Loucy (cell line): ENCODE results near the gene C10orf62.
"Not testable (repeated sequence)": the region's sequence is repeated elsewhere in the genome, so short reads cannot be mapped to it uniquely, and the experiment has no call there.

ENCODE experiments used
- H2AFZ ChIP-seq: fragments of 200-600 bp; sonication (generic); 2 replicates; pipeline ENCODE4 v1.6.0; 2016; ENCODE audit warnings: antibody characterized with exemption, mild to moderate bottlenecking, low read length, moderate library complexity
- H3F3A ChIP-seq: fragments of 200-600 bp; 2 replicates; pipeline ENCODE4 v1.6.0; 2016; ENCODE audit warnings: antibody characterized with exemption, low read depth, mild to moderate bottlenecking
- H3K27me3 ChIP-seq: fragments of 200-600 bp; sonication (generic); 2 replicates; pipeline ENCODE4 v1.6.1; 2014; ENCODE audit warnings: low read length, mild to moderate bottlenecking; ENCODE audit not compliant: insufficient read depth, poor library complexity, severe bottlenecking
- H3K36me3 ChIP-seq: fragments of 200-600 bp; sonication (generic); 2 replicates; pipeline ENCODE4 v1.6.1; 2016; ENCODE audit warnings: low read length; ENCODE audit not compliant: insufficient read depth
- H3K4me1 ChIP-seq: fragments of 200-600 bp; sonication (generic); 2 replicates; pipeline ENCODE4 v1.5.1; 2014; ENCODE audit warnings: low read length, mild to moderate bottlenecking; ENCODE audit not compliant: insufficient read depth, poor library complexity, severe bottlenecking
- H3K4me2 ChIP-seq: fragments of 200-600 bp; sonication (generic); 2 replicates; pipeline ENCODE4 v1.6.0; 2014; ENCODE audit warnings: antibody characterized with exemption, low read length, low read depth, mild to moderate bottlenecking; ENCODE audit not compliant: poor library complexity, severe bottlenecking
- H3K4me3 ChIP-seq: fragments of 200-600 bp; sonication (generic); 2 replicates; pipeline ENCODE4 v1.5.1; 2014; ENCODE audit warnings: low read length, mild to moderate bottlenecking, mixed read lengths; ENCODE audit not compliant: poor library complexity, severe bottlenecking
- H3K79me2 ChIP-seq: fragments of 200-600 bp; sonication (generic); 2 replicates; pipeline ENCODE4 v1.6.1; 2014; ENCODE audit warnings: low read length; ENCODE audit not compliant: insufficient read depth
- H3K9ac ChIP-seq: fragments of 200-600 bp; sonication (generic); 2 replicates; pipeline ENCODE4 v1.6.0; 2014; ENCODE audit warnings: mild to moderate bottlenecking, low read depth, low read length, moderate library complexity; ENCODE audit not compliant: poor library complexity, severe bottlenecking
- H3K9me2 ChIP-seq: fragments of 200-600 bp; sonication (generic); replicated peaks from 2 replicates; pipeline ENCODE4 v1.6.1; 2016; ENCODE audit warnings: low read depth, low read length, mixed read lengths
- H3K9me3 ChIP-seq: fragments of 200-600 bp; sonication (generic); 2 replicates; pipeline ENCODE4 v1.6.1; 2014; ENCODE audit warnings: mild to moderate bottlenecking, antibody characterized with exemption, low read length, low read depth; ENCODE audit not compliant: insufficient read depth
- H4K20me1 ChIP-seq: fragments of 200-600 bp; sonication (generic); 2 replicates; pipeline ENCODE4 v1.6.0; 2014; ENCODE audit warnings: antibody characterized with exemption, low read length, mild to moderate bottlenecking; ENCODE audit not compliant: insufficient read depth, poor library complexity, severe bottlenecking
- EZH2phosphoT487 ChIP-seq: fragments of 200-600 bp; IDR thresholded peaks from 2 replicates; pipeline ENCODE4 v1.6.1; 2018; ENCODE audit warnings: antibody characterized with exemption, mild to moderate bottlenecking, moderate library complexity, borderline replicate concordance
- TF ChIP-seq, protein P1 (sequence below): fragments of 200-600 bp; sonication (generic); conservative IDR thresholded peaks from 2 replicates; pipeline ENCODE4 v1.5.1; 2014; ENCODE audit warnings: mild to moderate bottlenecking, antibody characterized with exemption, low read length

Gene C10orf62

DNA sequence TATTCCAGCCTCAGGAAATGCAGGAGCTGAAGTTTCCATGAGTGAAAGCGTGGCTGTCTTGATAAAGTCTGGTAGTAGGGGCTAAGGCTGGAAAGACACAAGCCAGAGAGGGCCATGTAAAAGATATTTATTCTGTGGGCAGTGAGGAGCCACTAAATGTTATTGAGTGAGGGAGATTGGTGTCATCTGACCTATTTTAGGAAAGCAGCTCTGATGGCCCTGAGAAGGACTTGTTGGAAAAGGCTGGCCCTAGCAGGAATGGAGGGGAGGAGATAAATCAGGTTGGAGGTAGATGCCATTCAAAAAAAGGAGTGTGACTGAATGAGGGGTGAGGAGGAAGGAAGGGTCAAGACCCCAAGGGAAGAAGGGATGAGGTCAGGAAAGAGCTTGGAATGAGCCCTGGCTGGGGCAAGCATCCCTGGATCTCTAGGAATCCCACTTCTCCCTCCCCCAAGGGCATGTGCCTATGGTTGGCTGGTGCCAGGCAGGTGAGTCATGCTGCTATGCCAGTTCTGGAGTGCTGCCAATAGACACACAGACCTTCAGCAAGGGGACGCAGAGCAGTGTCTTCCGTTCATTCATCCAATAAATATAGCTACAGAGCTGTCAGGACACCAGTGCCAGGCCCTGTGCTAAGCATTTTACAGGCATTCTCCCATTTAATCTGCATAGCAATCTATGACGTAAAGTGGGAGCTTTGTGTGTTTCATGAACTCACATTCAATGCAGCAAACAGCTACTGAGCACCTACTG, 15.0 kb upstream of the C10orf62 start:
- Histone ChIP-seq H3K9me3 (no peaks in the 10 kb centered on the region), H3K79me2 (no peaks in the 10 kb centered on the region), H3K27me3 (no peaks in the 10 kb centered on the region), H3K9me2 (no peaks in the 10 kb centered on the region), H3K4me1 (no peaks in the 10 kb centered on the region), H2AFZ (no peak overlapping the region), H3K4me2 (no peak overlapping the region), H3K36me3 (no peaks in the 10 kb centered on the region), H4K20me1 (no peaks in the 10 kb centered on the region), H3K4me3 (no peak overlapping the region), H3K9ac (no peak overlapping the region), H3F3A (no peaks in the 10 kb centered on the region)
- TF ChIP-seq, protein P1, sequence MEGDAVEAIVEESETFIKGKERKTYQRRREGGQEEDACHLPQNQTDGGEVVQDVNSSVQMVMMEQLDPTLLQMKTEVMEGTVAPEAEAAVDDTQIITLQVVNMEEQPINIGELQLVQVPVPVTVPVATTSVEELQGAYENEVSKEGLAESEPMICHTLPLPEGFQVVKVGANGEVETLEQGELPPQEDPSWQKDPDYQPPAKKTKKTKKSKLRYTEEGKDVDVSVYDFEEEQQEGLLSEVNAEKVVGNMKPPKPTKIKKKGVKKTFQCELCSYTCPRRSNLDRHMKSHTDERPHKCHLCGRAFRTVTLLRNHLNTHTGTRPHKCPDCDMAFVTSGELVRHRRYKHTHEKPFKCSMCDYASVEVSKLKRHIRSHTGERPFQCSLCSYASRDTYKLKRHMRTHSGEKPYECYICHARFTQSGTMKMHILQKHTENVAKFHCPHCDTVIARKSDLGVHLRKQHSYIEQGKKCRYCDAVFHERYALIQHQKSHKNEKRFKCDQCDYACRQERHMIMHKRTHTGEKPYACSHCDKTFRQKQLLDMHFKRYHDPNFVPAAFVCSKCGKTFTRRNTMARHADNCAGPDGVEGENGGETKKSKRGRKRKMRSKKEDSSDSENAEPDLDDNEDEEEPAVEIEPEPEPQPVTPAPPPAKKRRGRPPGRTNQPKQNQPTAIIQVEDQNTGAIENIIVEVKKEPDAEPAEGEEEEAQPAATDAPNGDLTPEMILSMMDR = no peak
- TF ChIP-seq EZH2phosphoT487 = no peak

GRCh38 chr10:97575127-97575668, 14.3 kb upstream of the C10orf62 start:
- no peaks in the 10 kb centered on the region for H3K27me3 ChIP-seq
- TF ChIP-seq, protein P1 = no peak
- no peak for TF ChIP-seq EZH2phosphoT487
- no peak overlapping the region for H2AFZ ChIP-seq
- H3K79me2 ChIP-seq = no peaks in the 10 kb centered on the region
- H3K36me3 ChIP-seq = no peaks in the 10 kb centered on the region
- H3K4me2 ChIP-seq = no peak overlapping the region
- H4K20me1 ChIP-seq = no peaks in the 10 kb centered on the region
- no peak overlapping the region for H3K9ac ChIP-seq
- H3K9me3 ChIP-seq = no peaks in the 10 kb centered on the region
- no peak overlapping the region for H3K4me3 ChIP-seq
- H3K4me1 ChIP-seq = peaks cover 2% of the 10 kb centered on the region
- H3K9me2 ChIP-seq = no peaks in the 10 kb centered on the region
- H3F3A ChIP-seq = no peaks in the 10 kb centered on the region

GRCh38 chr10:97576487-97576886, 13.0 kb upstream of the C10orf62 start:
- H3K4me2 ChIP-seq, H2AFZ ChIP-seq, H3K27me3 ChIP-seq, H3K9me3 ChIP-seq, H3K79me2 ChIP-seq, H3K4me3 ChIP-seq, H4K20me1 ChIP-seq, H3K4me1 ChIP-seq, H3F3A ChIP-seq, H3K36me3 ChIP-seq, H3K9ac ChIP-seq, H3K9me2 ChIP-seq: not testable (repeated sequence)

DNA sequence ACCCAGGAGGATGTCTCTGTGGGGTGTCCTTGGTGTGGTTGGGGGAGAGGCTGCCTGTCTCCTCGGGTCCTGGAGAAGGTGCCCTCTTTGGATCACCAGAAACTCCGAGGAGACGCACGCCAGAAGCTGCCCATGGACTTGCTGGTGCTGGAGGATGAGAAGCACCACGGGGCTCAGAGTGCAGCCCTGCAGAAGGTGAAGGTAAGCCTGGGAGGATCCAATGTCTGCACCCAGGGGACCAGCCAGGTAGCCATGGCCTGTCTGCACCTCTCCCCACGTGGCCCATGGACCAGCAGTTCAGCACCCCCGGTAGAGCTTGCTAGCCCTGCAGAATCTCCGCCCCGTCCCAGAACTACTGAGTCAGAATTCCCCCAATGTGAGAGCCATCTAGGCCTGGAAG, 11.8 kb upstream of the C10orf62 start:
- Histone ChIP-seq H3K9me3 (no peaks in the 10 kb centered on the region), H3K4me2 (no peak overlapping the region), H2AFZ (no peak overlapping the region), H3K27me3 (no peaks in the 10 kb centered on the region), H3K4me3 (no peak overlapping the region), H3K36me3 (no peaks in the 10 kb centered on the region), H3K4me1 (peaks cover 4% of the 10 kb centered on the region), H3K79me2 (no peaks in the 10 kb centered on the region), H3K9me2 (no peaks in the 10 kb centered on the region), H3K9ac (no peak overlapping the region), H4K20me1 (no peaks in the 10 kb centered on the region), H3F3A (no peaks in the 10 kb centered on the region)
- TF ChIP-seq, protein P1 = no peak
- TF ChIP-seq EZH2phosphoT487 = no peak
